Motor neuron (in vitro differentiated cells): ENCODE measurements around the gene MAST1. TPM values are rescaled to one million over a fixed set of nuclear protein-coding genes. Genes with fewer than 3 reads are reported as not detected.
"Not testable (repeated sequence)": the region's sequence is repeated elsewhere in the genome, so short reads cannot be mapped to it uniquely, and the experiment has no call there.

Experiments
- ATAC-seq, 8 experiments: fragments of 200-7000 bp; cut with Tn5 transposase; replicated peaks in 6 of 8; 2 replicates each; pipeline ENCODE4 v1.8.0; 2021; ENCODE audit warnings: mild to moderate bottlenecking in 8 of 8, moderate library complexity in 8 of 8
- H3K27ac ChIP-seq, 2 donors: fragments of 250-450 bp; sonication (Bioruptor Pico); 2 replicates each; pipeline ENCODE4 v1.9.0; 2021; ENCODE audit warnings: antibody characterized with exemption in 2 of 2, mild to moderate bottlenecking in 2 of 2, moderate library complexity in 1 of 2
- H3K4me1 ChIP-seq, 2 donors: fragments of 250-450 bp; sonication (Bioruptor Pico); replicated peaks in 1 of 2; 2 replicates each; pipeline ENCODE4 v1.6.1; 2021; ENCODE audit warnings: antibody characterized with exemption in 2 of 2, mild to moderate bottlenecking in 2 of 2, moderate library complexity in 1 of 2
- H3K4me3 ChIP-seq, 5 donors: fragments of 250-450 bp; sonication (Bioruptor Pico); 2 replicates each; pipeline ENCODE4 v1.9.0; 2021; ENCODE audit warnings: antibody characterized with exemption in 5 of 5, mild to moderate bottlenecking in 5 of 5, moderate library complexity in 4 of 5
- WGBS, 10 experiments: fragments of 450-650 bp; shearing (Covaris generic); methylation state at CpG; one replicate each; pipeline ENCODE4 v1.0.0; 2022; 5-methylcytosine and 5-hydroxymethylcytosine counted together
- in situ Hi-C, 9 experiments: fragments of 400-800 bp; cut with MboI; loops; one replicate each; pipeline ENCODE4 v1.15.0; 2021; ENCODE audit warnings: low sequenced_read_pairs in 9 of 9, low pct_unique_long_range_greater_than_20kb in 2 of 9; ENCODE audit not compliant: unreplicated experiment in 9 of 9
- total RNA-seq, 8 experiments: library from RNA; unstranded; fragments of 300-600 nt; gene quantifications; 2 replicates each; pipeline versions ENCODE4 v1.2.3 to v1.2.4, GENCODE V29; 2022

MAST1 gene
- total RNA-seq, 8 experiments from 2014 or later = 0.25 to 41.1 (median 16.6) TPM

GRCh38 chr19:12886969-12887747, 48.8 kb downstream of the MAST1 start, which contains the start of gene KLF1:
KLF1 (minus strand) TSS chr19:12887201; CDS start chr19:12887140, 61 bp downstream.
- WGBS, 10 experiments = 20 to 73% (median 51%) methylated on average over 1 to 4 of the region's 17 CpGs; no CpG with 5 or more reads in 4 of the 10 experiments
- in situ Hi-C loops = no loop called here
- Histone ChIP-seq H3K4me1 (peaks cover 2 to 10% of the 10 kb centered on the region in 2 donors), H3K27ac (no peak within 1 kb of the TSS), H3K4me3 (no peak within 1 kb of the TSS)
- ATAC-seq = no peak

- Histone ChIP-seq H3K4me3 (no peak overlapping the region), H3K4me1 (peaks cover 2 to 10% of the 10 kb centered on the region in 2 donors), H3K27ac (no peak overlapping the region)
- 14 to 80% (median 44%) methylated on average over 1 to 3 of the region's 5 CpGs; no CpG with 5 or more reads in 4 of the 10 experiments for WGBS, 10 experiments
- ATAC-seq = no peak
- in situ Hi-C loops = no loop called here
Measured at GRCh38 chr19:12888006-12888603, 49.8 kb downstream of the MAST1 start.

- H3K27ac ChIP-seq, H3K4me1 ChIP-seq, ATAC-seq, in situ Hi-C loops: not testable (repeated sequence)
- H3K4me3 ChIP-seq = peak overlapping the region; percentile 13 to 87 (median 81)
- WGBS, 10 experiments = 0 to 100% (median 31%) methylated on average over 3 to 10 of the region's 10 CpGs; no CpG with 5 or more reads in 4 of the 10 experiments
Measured at GRCh38 chr19:12890299-12890786, 52.0 kb downstream of the MAST1 start.

GRCh38 chr19:12890787-12891552, 52.7 kb downstream of the MAST1 start, which contains the start of gene GCDH:
GCDH (plus strand) TSS chr19:12891160; CDS start chr19:12891305, 145 bp downstream.
- Histone ChIP-seq H3K4me3 (peak within 1 kb of the TSS; percentile 78 to 87 (median 85)), H3K27ac (no peak within 1 kb of the TSS), H3K4me1 (peaks cover 2 to 5% of the 10 kb centered on the region in 2 donors)
- in situ Hi-C loops = no loop called here
- 0 to 2% (median 0%) methylated on average over 2 to 13 of the region's 49 CpGs; no CpG with 5 or more reads in 4 of the 10 experiments for WGBS, 10 experiments
- ATAC-seq = peak; percentile 95 to 98 (median 97)

GRCh38 chr19:12891553-12892021, 53.3 kb downstream of the MAST1 start:
- in situ Hi-C loops = no loop called here
- Histone ChIP-seq H3K4me1 (peaks cover 2 to 5% of the 10 kb centered on the region in 2 donors), H3K4me3 (peak overlapping the region; percentile 78 to 87 (median 85)), H3K27ac (no peak overlapping the region)
- no peak for ATAC-seq
- 0 to 20% (median 5%) methylated on average over 1 to 11 of the region's 26 CpGs; no CpG with 5 or more reads in 4 of the 10 experiments for WGBS, 10 experiments

GRCh38 chr19:12893582-12893981, 55.3 kb downstream of the MAST1 start:
- Histone ChIP-seq H3K4me1 (peaks cover 2 to 5% of the 10 kb centered on the region in 2 donors), H3K27ac (no peak overlapping the region), H3K4me3 (no peak overlapping the region)
- in situ Hi-C loops = no loop called here
- WGBS, 10 experiments = 83 to 100% (median 90%) methylated on average over 1 to 2 of the region's 5 CpGs; no CpG with 5 or more reads in 7 of the 10 experiments
- no peak for ATAC-seq

- H3K27ac ChIP-seq = no peak overlapping the region
- WGBS, 10 experiments = 80 to 100% (median 94%) methylated on average over 1 to 7 of the region's 17 CpGs; no CpG with 5 or more reads in 6 of the 10 experiments
- in situ Hi-C loops = no loop called here
- peaks cover 2 to 5% of the 10 kb centered on the region in 2 donors for H3K4me1 ChIP-seq
- no peak overlapping the region for H3K4me3 ChIP-seq
- no peak for ATAC-seq
Measured at GRCh38 chr19:12896460-12896859, 58.1 kb downstream of the MAST1 start.

- in situ Hi-C loops = no loop called here
- WGBS, 10 experiments = 50 to 100% (median 93%) methylated on average over 1 to 6 of the region's 10 CpGs; no CpG with 5 or more reads in 3 of the 10 experiments
- H3K4me1 ChIP-seq = no peaks in the 10 kb centered on the region
- H3K4me3 ChIP-seq = no peak overlapping the region
- no peak overlapping the region for H3K27ac ChIP-seq
- ATAC-seq = peak in 1 of 8 experiments; percentile 58
Measured at GRCh38 chr19:12899891-12900518, 61.7 kb downstream of the MAST1 start.

- Histone ChIP-seq H3K4me3 (no peak overlapping the region), H3K27ac (no peak overlapping the region), H3K4me1 (peaks cover 3 to 14% of the 10 kb centered on the region in 2 donors)
- no peak for ATAC-seq
- in situ Hi-C loops = no loop called here
- WGBS, 10 experiments = 40 to 100% (median 80%) methylated on average over 1 to 2 of the region's 9 CpGs; no CpG with 5 or more reads in 5 of the 10 experiments
Measured at GRCh38 chr19:12907166-12907565, 68.9 kb downstream of the MAST1 start.

GRCh38 chr19:12912571-12912970, 74.3 kb downstream of the MAST1 start:
- peak overlapping the region in 1 of 2 donors; percentile 61 for H3K27ac ChIP-seq
- H3K4me3 ChIP-seq = no peak overlapping the region
- in situ Hi-C loops = no loop called here
- H3K4me1 ChIP-seq = peaks cover 17 to 33% of the 10 kb centered on the region in 2 donors
- 0 to 60% (median 33%) methylated on average over 1 to 4 of the region's 4 CpGs; no CpG with 5 or more reads in 1 of the 10 experiments for WGBS, 10 experiments
- ATAC-seq = peak in 6 of 8 experiments; percentile 9 to 58 (median 50)

GRCh38 chr19:12913011-12913561, 74.8 kb downstream of the MAST1 start:
- peaks cover 17 to 33% of the 10 kb centered on the region in 2 donors for H3K4me1 ChIP-seq
- in situ Hi-C loops = no loop called here
- H3K4me3 ChIP-seq = no peak overlapping the region
- ATAC-seq = peak; percentile 80 to 89 (median 85)
- peak overlapping the region in 1 of 2 donors; percentile 61 for H3K27ac ChIP-seq
- 0 to 31% (median 10%) methylated on average over 1 to 18 of the region's 22 CpGs; no CpG with 5 or more reads in 2 of the 10 experiments for WGBS, 10 experiments
